ENCODE data around the gene MEI1.
"Not testable (repeated sequence)": the region's sequence is repeated elsewhere in the genome, so short reads cannot be mapped to it uniquely, and the experiment has no call there.

Gene MEI1, protein sequence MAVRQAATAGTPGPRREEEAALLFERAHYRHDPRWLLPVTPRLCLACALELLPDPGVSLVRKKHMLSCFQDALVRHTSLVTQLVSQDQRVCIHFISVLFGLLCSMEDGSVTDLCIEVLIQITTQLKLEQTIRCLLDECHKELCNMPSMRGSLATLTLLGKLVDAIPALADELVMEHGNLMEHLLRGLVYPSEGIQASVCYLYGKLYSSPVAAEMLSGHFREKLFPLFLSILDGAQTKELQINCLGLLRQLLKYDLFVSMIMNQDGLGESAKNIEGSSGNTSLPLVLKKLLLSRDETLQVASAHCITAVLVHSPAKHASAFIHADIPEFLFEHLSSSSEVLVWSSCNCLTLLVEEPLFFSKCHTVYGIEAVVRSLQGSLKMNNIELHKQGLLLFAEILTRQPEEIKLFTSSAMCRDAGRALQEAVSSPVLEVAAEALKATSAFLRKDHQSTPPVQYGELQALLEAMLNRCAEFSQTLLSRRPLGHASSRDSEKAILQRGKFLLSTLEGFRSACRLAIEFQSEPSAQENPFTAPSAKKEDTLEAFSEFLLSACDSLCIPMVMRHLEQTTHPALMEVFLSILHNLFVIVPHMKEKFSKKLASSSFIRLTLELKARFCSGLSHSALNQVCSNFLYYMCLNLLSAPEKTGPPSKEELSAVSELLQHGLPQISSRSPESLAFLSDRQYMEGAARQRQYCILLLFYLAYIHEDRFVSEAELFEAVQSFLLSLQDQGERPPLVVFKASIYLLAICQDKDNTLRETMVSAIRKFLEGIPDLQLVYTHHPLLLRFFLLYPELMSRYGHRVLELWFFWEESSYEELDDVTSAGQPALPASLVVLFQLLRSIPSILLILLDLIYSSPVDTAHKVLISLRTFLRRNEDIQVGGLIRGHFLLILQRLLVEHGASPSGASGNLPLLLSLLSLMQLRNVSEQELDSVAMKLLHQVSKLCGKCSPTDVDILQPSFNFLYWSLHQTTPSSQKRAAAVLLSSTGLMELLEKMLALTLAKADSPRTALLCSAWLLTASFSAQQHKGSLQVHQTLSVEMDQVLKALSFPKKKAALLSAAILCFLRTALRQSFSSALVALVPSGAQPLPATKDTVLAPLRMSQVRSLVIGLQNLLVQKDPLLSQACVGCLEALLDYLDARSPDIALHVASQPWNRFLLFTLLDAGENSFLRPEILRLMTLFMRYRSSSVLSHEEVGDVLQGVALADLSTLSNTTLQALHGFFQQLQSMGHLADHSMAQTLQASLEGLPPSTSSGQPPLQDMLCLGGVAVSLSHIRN

GRCh38 chr22:41699264-41700107 lies at the start of gene MEI1:
Gene MEI1, plus strand, starts transcription at chr22:41699503. Its CDS starts 36 bp downstream, at chr22:41699539.
- no peak for DNase-seq (ENCODE audit: low read depth)

DNA sequence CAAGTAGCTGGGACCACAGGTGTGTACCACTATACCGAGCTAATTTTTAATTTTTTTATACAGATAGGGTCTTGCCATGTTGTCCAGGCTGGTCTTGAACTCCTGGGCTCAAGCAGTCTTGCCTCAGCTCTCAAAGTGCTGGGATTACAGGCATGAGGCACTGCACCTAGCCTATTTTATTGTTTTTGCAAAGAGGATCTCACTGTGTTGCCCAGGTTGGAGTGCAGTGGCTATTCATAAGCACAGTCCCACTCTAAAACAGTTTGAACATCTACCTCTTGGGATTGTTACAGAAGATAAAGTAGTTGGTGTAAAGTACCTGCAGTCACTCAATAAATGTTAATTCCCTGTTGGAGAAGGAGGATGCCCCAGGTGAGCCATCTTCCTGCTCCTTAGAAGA lies 49.1 kb upstream of the MEI1 start:
- no peak for DNase-seq (ENCODE audit: low read depth)

- DNase-seq (ENCODE audit: low read depth) = no peak
Observed at GRCh38 chr22:41650821-41651220, 48.5 kb upstream of the MEI1 start.

DNA sequence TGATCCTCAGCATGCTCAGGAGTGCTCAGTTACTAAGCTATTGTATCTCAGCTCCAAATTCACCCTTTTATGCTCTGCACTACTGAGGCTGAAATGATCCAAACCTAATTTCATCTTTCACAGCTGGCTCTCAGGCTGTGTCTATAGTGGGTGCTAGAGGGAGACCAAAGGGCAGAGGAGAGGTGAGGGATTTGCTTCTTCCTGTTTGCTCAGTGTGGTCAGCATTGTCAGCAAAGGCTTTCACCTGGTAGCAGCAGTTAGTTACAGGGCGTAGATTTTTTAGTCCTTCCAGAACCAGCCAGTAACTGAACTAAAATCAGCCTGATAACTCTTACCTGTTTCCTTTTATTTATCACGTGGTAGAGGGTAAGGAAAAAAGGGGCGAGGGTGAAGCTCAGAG lies 45.0 kb upstream of the MEI1 start:
- no peak for DNase-seq (ENCODE audit: low read depth)

- no peak for DNase-seq (ENCODE audit: low read depth)
Observed at GRCh38 chr22:41656556-41656955, 42.7 kb upstream of the MEI1 start.

GRCh38 chr22:41657709-41658108 lies 41.6 kb upstream of the MEI1 start:
- no peak for DNase-seq (ENCODE audit: low read depth)

- DNase-seq (ENCODE audit: low read depth) = no peak
Observed at GRCh38 chr22:41658869-41659268, 40.4 kb upstream of the MEI1 start.

DNA sequence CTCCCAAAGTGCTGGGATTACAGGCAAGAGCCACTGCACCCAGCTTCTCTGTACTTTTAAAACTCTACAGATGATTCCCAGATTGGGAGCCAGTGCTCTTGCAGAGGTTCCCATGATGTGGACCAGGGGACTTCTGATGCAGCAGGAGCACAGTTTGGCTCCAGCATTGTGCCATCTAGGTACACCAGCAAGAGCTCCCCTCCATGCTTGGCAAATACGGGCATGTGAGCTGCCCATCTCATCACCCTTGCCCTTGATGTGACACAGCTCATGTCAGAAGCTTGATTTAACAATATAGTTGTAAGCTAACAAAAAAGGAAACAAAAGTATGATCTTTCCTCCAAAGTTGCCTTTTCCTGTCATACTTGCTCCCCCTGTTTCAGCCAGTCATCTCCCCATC lies 39.4 kb upstream of the MEI1 start:
- DNase-seq (ENCODE audit: low read depth) = no peak

DNA sequence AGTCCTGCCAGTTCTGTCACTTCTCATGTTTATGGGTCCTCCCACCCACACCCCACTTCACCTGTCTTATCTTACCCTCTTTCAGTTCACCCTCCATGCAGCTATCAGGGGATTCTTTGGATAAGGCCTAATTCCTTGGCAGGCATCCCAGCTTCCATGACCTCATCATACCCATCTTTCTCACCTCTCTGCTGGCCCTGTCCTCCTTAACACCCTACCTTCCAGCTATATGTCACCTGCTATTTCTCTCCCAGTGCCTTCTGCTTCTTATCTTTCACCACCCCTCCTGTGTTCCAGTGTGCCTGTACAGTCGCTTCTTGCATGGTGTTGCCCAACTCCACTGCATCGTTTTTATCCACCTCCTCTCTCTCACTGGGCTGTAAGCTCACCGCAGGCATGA lies 38.9 kb upstream of the MEI1 start:
- no peak for DNase-seq (ENCODE audit: low read depth)

- DNase-seq (ENCODE audit: low read depth) = no peak
Observed at GRCh38 chr22:41661088-41661487, 38.2 kb upstream of the MEI1 start.

DNA sequence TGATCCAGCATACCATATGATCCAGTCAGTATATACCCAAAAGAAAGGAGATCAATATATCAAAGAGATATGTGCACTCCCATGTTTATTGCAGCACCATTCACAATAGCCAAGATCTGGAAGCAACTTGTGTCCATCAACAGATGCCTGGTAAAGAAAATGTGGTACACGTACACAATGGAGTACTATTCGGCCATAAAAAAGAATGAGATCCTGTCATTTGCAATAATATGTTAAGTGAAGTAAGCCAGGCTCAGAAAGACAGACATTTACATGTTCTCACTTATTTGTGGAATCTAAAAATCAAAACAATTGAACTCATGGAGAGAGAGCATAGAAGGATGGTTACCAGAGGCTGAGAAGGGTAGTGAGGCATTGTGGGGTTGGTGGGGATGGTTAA lies 37.6 kb upstream of the MEI1 start:
- DNase-seq (ENCODE audit: low read depth) = no peak

GRCh38 chr22:41663594-41663993 lies 35.7 kb upstream of the MEI1 start:
- not testable (repeated sequence) for DNase-seq (ENCODE audit: low read depth)

DNA sequence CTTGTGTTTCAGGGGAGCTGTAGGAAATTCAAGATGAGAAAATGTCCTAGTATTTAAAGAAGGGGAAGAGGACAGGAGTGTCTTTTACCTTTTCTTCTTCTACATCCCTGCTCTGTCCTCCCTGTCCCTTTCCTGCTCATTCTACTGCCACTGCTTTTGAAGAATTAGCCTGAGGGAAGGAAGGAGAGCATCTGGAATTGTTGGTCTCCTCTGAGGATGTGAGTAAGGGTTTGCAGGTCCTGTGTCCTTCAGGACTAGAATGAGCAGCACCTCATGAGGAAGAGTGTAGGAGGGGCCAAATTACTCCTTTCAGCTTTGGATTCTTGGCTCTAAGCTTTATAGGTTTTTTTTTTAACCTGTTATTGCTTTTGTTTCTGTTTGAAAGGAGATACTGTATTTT lies 34.8 kb upstream of the MEI1 start:
- no peak for DNase-seq (ENCODE audit: low read depth)

DNA sequence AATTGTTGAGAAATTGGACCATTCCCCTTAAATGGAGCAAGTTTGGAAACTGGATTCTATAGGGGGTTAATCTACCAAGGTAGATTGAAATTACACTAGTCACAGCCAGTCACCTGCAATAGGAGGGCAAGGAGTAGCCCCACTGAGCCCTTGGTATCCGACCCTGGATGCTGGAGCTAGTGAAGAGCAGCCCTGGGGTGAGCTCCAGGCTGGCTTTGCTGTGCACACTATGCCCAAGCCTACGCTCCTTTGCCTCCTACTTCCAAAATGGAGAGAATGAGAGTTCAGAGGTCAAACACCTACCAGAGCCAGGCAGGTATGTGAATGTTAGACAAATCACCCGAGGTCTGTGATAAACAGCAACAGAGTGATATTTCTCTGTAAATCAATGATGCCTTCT lies 34.4 kb upstream of the MEI1 start:
- no peak for DNase-seq (ENCODE audit: low read depth)

DNA sequence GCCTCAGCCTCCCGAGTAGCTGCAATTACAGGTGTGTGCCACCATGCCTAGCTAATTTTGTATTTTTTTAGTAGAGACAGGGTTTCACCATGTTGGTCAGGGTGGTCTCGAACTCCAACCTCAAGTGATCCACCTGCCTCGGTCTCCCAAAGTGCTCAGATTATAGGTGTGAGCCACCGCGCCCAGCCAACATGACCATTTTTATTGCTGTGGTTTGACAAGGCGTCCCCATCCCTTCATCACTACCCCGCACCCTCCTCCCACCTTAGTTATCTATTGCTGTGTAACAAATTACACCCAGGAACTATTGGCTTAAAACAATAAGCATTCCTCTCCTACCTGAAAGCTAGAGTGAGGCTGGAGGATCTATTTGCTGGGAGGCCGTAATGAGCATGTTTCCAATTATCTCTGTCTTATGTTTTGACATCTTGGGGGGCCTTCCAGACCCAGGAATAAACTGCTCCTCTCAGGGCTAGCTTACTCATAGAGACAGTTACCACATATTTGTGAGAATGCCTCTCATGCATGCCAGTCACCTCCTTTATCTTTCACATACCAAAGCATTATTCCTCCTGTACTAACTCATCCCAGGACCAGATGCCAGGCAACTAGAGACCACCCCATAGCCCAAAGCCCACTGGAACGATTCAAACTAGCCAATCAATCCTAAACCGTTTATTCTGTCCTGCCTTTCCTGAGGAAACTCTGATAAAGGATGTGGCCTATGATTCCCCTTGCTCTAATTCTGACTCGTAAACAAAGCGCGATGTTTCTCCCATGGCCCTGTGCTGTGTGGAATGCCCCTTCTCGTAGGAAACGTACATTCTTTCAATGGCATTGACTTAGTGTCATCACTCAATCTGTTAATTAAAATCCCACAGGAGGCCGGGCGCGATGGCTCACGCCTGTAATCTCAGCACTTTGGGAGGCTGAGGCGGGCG lies 30.1 kb upstream of the MEI1 start:
- DNase-seq (ENCODE audit: low read depth) = peak; percentile 83

DNA sequence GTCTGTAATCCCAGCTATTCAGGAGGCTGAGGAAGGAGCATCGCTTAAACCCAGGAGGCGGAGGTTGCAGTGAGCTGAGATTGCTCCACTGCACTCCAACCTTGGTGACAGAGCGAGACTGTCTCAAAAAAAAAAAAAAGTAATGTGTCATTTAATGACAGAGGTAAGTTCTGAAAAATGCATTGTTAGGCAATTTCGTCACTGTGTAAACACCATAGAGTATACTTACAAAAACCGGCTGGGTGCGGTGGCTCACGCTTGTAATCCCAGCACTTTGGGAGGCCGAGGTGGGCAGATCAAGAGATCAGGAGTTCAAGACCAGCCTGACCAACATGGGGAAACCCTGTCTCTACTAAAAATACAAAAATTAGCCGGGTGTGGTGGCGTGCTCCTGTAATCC lies 27.2 kb upstream of the MEI1 start:
- DNase-seq (ENCODE audit: low read depth) = not testable (repeated sequence)

DNA sequence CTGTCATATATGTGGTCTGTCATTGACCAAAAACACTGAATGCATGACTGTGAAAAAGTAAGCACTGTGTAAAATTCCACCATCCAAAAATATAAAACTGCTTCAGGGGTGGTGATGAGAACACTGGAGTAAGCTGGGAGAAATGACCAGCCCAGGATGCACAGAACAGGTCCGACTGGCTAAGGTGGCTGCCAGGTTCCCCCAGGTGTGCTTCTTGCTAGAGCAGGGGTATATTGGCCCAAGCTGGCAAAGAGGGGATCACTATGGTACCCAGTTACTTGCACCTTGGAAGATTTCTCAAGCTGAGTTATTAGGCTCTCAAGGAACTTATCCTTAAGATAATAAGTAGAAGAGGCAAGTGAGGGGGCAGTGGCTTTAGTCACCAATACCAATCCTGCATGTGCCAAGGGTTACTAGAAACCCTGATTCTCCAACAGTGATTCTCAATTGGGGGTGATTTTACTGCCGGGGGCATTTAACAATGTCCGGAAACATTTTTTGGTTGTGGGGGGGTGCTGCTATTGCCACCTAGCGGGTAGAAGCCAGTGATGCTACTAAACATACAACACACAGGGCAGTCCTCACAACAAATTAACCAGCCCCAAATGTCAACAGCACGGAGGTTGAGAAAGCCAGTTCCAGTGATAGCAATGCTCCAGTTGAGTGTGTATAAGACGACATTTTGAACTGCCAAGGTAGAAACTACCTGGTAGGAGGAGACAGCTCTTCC lies 26.4 kb upstream of the MEI1 start:
- no peak for DNase-seq (ENCODE audit: low read depth)

- no peak for DNase-seq (ENCODE audit: low read depth)
Observed at GRCh38 chr22:41674846-41675340, 24.4 kb upstream of the MEI1 start.

GRCh38 chr22:41676134-41676533 lies 23.2 kb upstream of the MEI1 start:
- DNase-seq (ENCODE audit: low read depth) = no peak

Measured in GM04503 (cell line).